HEK293T (cell line): ENCODE data around the gene RFX1.

Experiments
- BHLHE40 ChIP-seq: fragments of 450-650 bp; IDR thresholded peaks from 2 replicates; pipeline ENCODE4 v1.6.1; 2016; ENCODE audit warnings: mild to moderate bottlenecking, moderate library complexity, borderline replicate concordance
- FOXA1 ChIP-seq: fragments of 450-650 bp; IDR thresholded peaks from 2 replicates; pipeline ENCODE4 v1.6.1; 2016; ENCODE audit warnings: mild to moderate bottlenecking
- SP1 ChIP-seq: fragments of 450-650 bp; IDR thresholded peaks from 2 replicates; pipeline ENCODE4 v1.6.1; 2017

DNA sequence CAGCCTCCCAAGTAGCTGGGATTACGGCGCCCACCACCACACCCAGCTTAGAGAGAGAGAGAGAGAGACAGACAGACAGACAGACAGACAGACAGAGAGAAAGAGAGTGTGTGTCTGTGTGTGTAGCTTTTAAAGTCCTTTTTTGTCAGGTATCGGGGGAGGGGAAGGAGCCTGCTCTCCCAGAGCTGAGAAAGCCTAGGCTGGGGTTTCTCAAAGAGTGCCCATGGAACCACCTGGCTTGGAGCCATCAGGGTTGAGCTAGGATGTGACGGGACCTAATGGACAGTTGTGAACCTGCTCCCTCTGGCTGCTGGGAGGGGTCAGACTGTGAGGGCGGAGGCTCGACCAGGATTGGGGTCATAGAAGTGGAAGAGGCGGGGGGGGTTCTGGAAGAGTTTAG lies 16.6 kb downstream of the RFX1 start:
- no peak for TF ChIP-seq SP1
- TF ChIP-seq BHLHE40: no peak
- no peak for TF ChIP-seq FOXA1
